ENCODE results near the gene NRDC.

NRDC gene

GRCh38 chr1:51744506-51745303 is 133.8 kb downstream of the NRDC start:
- ATAC-seq, result no peak
- H3K36me3 Mint-ChIP-seq, result peaks cover 27% of the 10 kb centered on the region
- H3K9me3 Mint-ChIP-seq, result no peaks in the 10 kb centered on the region
- no peaks in the 10 kb centered on the region for H3K27me3 Mint-ChIP-seq
- H3K4me1 Mint-ChIP-seq, result peaks cover 35% of the 10 kb centered on the region
- H3K4me3 Mint-ChIP-seq, result no peak overlapping the region
- no peak overlapping the region for H3K27ac Mint-ChIP-seq

- no peak for ATAC-seq
Measured at GRCh38 chr1:51741121-51741681, 137.3 kb downstream of the NRDC start.

DNA sequence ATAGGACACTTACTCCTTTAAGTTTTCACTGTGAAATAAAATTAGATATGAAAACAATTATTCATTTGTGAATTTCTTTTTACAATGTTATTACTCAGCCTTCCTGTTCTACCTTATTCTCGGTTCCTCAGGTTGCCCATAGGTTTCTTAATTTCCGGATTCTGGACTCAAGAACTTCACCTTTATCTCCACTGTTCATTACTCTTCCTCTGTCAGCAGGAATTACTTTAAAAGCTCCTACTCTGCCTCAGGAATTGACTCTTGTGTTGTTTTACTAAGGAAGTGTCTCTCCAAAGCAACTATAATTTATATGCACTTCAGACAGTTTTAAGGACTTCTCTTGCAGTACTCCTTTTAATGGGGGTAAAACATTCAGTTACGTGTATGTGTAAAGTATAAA is 137.9 kb downstream of the NRDC start:
- peaks cover 12% of the 10 kb centered on the region for H3K36me3 Mint-ChIP-seq
- ATAC-seq, result peak; percentile 63
- H3K4me1 Mint-ChIP-seq, result peaks cover 62% of the 10 kb centered on the region

More at GRCh38 chr1:51741121-51741681, 137.3 kb downstream of the NRDC start:
- Mint-ChIP-seq H3K4me3 (no peak overlapping the region), H3K27me3 (no peaks in the 10 kb centered on the region), H3K4me1 (peaks cover 59% of the 10 kb centered on the region), H3K36me3 (peaks cover 14% of the 10 kb centered on the region), H3K9me3 (no peaks in the 10 kb centered on the region), H3K27ac (no peak overlapping the region)

More for the DNA sequence above, 137.9 kb downstream of the NRDC start:
- H3K9me3 Mint-ChIP-seq, result no peaks in the 10 kb centered on the region
- no peaks in the 10 kb centered on the region for H3K27me3 Mint-ChIP-seq
- H3K4me3 Mint-ChIP-seq, result no peak overlapping the region
- H3K27ac Mint-ChIP-seq, result no peak overlapping the region

Measured in stimulated activated memory B cell treated with anti-CD40 and anti-IgM and Interleukin-4, amounts not matched to agents 10 μg/mL and 1 μg/mL and 100 μg/mL, for 72 hours (primary cell).